Right ventricle myocardium superior (tissue), 1 donor: ENCODE results near the gene DDAH1. TPM values are rescaled to one million over a fixed set of nuclear protein-coding genes. Genes with fewer than 3 reads are reported as not detected.
"Not testable (repeated sequence)": the region's sequence is repeated elsewhere in the genome, so short reads cannot be mapped to it uniquely, and the experiment has no call there.

Source experiments
- ATAC-seq: fragments of 200-7000 bp; cut with Tn5 transposase; one replicate; pipeline ENCODE4 v1.9.1; 2020; ENCODE audit warnings: mild to moderate bottlenecking; ENCODE audit not compliant: poor library complexity
- DNase-seq: peaks from one replicate; pipeline ENCODE4 v3.0.0-alpha.2; 2020
- intact Hi-C: fragments of 100-400 bp; cut with DNase I; formaldehyde crosslinking; loops from one replicate; pipeline ENCODE4 v1.11.2; 2022
- total RNA-seq: library from RNA; stranded (reverse); fragmentation: NEBNext Ultra II Directional; extraction: Animal tissue kit (Norgen Biotek cat#: 25700); gene quantifications from one replicate; pipeline ENCODE4 v1.2.1, GENCODE V29; 2021
- donor health status: DM: no; HTN: yes; CAD: no; lungs with severe emphysema.

DDAH1 gene
- total RNA-seq, 1 donor from 2014 or later, result 3.5 TPM

DNA sequence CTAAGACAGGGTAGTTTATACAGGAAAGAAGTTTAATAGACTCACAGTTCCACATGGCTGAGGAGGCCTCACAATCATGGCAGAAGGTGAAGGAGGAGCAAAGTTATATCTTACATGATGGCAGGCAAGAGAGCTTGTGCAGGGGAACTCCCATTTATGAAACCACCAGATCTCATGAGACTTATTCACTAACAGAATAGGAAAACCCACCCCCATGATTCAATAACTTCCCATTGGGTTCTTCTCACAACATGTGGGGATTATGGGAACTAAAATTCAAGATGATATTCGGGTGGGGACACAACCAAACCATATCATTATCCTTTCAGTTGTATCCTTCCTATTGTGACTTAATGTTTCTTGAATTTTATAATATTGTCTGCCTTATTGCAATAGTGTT is 13.4 kb upstream of the DDAH1 start:
- ATAC-seq (no peak), DNase-seq (no peak)
- intact Hi-C loops, result no loop called here

DNA sequence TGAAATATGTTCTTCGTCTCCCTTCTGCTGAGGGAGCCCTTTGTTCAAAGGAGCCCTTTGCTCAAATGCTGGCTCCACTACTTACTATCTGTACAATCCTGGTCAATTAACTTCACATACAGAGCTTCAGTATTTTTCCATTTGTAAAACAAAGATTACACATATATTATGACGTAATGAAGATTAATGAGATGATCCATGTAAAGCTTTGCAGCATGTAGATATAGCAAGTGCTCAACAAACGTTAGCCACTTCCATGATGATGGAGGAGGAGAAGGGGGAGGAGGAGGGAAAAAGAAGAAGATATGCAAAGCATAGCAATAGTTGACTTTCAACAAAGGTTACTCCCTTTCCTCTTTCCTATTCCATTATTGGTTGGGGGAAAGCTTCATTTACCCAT is 10.1 kb upstream of the DDAH1 start:
- intact Hi-C loops, result no loop called here
- DNase-seq (no peak), ATAC-seq (no peak)

DNA sequence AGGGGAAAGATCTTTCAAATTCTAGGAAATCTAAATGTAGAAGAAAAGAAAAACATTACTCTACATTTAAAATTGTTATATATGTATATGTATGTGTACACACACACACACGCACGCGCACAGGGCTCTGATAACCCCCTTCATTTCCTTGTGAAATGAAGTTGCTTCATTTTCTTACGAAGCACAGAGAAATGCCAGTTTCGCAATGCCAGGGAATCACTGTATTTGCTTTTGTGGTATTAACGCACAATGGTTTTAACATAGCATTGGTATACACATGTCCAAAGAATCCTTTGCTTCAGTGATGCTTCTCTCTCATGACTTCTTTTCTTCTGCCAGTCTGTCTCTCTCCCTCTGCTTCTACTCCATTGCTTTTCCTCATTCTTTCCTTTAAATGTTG is 8.4 kb upstream of the DDAH1 start:
- DNase-seq, result no peak
- ATAC-seq, result no peak
- intact Hi-C loops, result no loop called here

DNA sequence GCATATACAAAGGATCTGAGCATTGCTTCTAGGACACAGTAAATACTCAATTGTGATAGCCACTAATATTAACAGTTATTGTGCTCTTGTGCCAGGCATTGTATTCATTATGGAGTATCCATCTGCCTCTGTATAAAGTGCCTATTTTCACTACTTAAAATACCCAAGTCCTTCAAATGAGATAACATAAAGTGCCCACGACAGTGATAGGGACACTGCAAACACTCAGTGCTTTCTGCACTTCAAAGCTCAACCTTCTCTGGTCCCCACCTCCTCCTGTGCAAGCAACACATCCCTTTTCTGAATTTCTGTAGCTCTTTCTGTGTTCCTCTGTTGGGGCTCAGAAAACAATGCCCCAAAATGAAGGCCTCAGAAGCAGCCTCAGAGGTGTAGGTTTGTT is 6.6 kb upstream of the DDAH1 start:
- intact Hi-C loops, result no loop called here
- DNase-seq (no peak), ATAC-seq (peak; percentile 79)

DNA sequence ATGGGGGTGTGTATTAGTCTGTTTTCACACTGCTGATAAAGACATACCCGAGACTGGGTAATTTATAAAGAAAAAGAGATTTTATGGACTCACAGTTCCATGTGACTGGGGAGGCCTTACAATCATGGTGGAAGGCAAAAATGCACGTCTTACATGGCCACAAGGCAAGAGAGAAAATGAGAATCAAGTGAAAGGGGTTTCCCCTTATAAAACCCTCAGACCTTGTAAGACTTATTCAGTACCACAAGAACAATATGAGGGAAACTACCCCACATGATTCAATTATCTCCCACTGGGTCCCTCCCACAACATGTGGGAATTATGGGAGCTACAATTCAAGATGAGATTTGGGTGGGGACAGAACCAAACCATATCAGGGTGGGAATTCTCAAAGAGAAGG is 5.2 kb upstream of the DDAH1 start:
- ATAC-seq, intact Hi-C loops, DNase-seq: not testable (repeated sequence)

DNA sequence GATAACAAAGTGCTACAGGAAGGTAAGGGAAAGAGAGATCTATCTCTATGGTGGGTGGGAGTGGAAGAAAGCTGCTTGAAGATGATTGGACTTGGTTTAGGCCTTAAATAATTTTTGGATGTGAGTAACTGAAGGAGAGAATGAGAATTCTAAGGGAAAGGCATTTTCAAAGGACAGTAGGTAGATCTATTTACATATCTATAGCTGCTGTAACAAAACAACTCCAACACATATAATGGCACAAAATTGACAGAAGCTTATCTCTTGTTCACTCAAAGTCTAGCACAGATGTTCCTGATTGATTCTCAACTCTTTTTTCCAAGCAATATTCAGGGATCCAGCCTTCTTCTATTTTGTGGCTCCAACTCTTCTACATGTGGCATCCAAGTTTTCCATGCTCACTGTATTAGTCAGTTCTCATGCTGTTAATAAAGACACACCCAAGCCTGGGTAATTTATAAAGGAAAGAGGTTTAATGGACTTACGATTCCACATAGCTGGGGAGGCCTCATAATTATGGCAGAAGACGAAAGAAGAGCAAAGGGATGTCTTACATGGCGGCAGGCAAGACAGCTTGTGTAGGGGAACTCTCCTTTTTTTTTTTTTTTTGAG is 3.1 kb upstream of the DDAH1 start:
- no peak for DNase-seq
- ATAC-seq, result no peak
- intact Hi-C loops, result no loop called here

DNA sequence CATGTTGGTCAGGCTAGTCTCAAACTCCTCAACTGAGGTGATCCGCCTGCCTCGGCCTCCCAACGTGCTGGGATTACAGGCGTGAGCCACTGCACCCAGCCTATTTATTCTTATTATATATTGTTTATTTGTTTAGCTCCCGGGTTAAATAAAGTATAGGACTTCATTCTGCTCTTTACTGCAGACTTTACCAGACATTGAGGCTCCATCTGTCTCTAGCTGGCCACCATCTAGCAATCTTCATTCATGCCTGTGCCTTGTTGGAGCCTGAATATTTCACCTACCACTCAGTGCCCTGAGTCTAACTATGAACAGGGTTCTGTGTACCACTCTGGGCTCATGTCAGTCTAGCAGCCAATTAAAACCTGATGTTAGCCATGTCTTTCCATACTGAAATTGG is 2.1 kb upstream of the DDAH1 start:
- intact Hi-C loops, result no loop called here
- ATAC-seq, result no peak
- DNase-seq, result no peak

DNA sequence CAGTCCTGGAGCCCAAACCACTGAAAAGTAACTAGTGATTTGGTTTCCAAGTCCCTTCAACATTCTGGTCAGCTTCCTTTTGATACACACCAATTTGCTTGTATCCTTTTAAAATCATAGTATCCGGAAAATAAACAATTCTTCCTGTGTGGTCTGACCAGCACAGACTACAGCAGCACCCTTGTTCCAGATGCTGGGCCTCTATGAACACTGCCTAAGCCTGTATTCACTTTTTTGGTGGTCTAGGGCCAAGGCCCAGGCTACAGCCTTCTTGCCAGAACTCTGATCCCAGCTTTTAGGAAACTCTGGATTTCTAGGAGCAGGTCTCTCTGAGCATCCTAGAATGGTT is 801 bp upstream of the DDAH1 start:
- intact Hi-C loops, result no loop called here
- ATAC-seq (no peak), DNase-seq (no peak)

DNA sequence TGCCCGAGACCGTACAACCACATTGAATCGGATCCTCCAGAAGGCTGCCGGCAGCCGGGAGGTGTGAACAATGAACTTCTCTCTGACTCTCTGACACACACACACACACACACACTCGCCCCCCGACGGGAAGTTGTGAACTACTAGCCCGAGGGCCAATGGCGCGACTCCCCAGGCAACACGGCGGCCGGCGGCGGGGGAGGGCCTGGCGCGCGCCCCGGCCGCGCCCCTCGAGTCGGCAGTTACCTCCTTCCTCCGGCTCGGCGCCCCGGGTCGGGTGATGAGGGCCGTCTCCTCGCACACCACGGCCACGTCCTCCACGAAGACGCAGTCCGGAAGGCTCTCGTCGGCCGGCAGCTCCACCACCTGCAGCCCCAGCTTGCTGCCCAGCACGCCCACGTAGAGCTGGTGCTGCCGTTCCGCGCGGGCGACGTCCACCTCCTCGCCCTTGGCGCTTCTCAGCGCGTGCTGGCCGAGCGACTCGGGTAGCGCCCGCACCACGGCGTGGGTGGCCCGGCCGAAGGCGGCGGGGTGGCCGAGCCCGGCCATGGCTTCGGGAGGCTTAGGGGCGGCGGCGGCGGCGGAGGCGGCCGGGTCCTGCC is 361 bp downstream of the DDAH1 start:
- intact Hi-C loops, result loop anchor here (5.0 kb wide), 1 partner anchor 38 kb away; no protein-coding TSS in a partner anchor
- peak; percentile 84 for ATAC-seq
- peak; percentile 71 for DNase-seq

DNA sequence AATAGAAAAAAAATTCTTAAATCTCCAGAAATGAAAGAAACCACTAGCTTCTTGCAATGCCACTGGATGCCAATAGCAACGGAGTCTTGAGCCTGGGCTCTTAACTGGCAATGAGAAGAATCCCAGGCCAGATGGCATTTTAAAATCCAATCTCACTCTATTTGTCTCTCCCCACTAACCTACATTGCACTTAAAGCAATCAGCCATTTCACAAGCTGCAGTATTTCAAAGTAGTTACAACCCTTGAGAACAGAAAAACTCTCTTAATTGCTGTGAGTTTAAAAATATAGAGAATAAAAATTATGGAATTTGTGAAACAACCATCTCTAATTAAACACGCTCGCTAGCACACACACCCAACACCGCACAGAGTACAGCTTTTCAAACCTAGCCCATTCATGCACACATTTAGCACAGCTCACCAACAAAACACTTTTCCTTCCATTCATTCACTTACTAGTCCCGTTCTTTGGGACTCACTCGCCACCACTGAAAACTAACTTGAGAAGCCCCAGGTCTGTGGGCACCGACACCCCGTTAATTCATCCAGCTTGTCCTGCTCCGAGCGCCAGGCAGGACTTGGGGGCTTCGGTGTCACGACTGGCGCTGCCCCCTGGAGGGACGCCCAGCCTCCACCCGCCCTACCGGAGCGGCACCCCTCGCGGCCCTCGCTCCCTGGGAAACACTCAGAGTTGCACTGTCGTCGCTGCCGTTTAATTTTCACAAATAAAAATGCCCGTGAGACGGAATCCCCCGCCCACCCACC is 1.0 kb downstream of the DDAH1 start:
- intact Hi-C loops, result loop anchor here (5.0 kb wide), 1 partner anchor 38 kb away; no protein-coding TSS in a partner anchor
- ATAC-seq (peak; percentile 7), DNase-seq (no peak)

DNA sequence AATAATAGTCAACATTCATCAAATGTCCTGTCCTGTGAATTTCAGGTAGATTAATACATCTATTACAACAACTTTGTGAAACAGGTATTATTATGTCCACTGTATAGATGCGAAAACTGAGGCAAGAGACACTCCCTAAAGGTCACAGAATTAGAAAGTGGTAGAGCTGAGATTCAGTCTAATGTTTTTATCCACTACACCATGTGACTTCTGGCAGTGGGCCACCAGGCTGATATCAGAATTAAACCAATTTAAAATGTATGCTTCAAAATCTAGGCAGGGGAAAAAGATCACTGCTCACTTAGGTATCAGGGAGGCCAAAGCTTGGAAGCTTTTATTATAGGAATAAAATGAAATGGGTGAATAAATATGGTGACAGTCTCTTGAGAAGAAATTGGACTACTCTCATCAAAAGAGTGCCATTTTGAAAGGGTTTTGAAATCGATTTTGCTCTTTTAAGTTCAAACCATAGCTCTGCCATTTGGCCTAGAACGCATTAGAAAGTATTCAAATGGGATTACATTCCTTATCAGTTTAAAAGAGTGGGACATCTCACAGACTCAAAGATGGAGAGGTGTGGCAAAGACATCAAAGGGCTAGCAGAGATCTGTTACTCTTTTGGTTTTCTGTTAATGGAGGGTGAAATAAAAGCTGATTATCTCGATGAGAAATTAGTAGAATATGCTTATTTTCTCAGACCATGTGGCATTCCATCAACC is 1.9 kb downstream of the DDAH1 start:
- DNase-seq (no peak), ATAC-seq (no peak)
- intact Hi-C loops, result loop anchor here (5.0 kb wide), 1 partner anchor 39 kb away; no protein-coding TSS in a partner anchor

DNA sequence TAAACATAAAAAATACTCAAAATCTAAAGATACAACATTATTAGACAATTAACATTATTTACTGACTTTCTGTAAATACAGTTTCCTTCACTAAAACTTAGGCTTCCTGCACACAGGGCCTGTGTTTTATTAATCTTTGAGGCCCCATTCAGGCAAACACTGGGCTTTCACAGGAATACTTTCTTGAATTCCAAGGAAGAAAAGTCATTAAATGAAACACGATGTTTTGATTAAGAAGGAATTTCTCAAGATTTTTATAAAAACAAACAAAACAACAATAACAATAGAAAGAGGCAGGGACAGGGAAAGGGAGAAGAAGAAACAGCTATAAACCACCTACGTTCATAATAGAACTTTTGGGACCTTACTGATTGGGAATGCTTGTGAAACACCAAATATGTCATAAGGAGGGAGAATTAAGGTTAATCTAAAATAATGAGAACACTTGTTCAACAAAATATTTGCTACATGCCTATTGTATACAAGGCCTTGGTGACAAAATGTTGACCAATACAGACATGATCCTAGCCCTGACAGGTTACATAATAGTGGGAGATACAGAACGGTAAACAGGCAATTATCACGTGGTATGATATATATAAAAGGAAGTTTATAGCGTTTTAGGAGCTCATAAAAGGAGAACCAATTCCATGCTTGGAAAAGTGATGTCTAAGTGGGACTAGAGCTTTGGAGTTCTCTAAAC is 3.6 kb downstream of the DDAH1 start:
- no peak for DNase-seq
- ATAC-seq, result no peak
- intact Hi-C loops, result loop anchor here (5.0 kb wide), 1 partner anchor 41 kb away; no protein-coding TSS in a partner anchor

DNA sequence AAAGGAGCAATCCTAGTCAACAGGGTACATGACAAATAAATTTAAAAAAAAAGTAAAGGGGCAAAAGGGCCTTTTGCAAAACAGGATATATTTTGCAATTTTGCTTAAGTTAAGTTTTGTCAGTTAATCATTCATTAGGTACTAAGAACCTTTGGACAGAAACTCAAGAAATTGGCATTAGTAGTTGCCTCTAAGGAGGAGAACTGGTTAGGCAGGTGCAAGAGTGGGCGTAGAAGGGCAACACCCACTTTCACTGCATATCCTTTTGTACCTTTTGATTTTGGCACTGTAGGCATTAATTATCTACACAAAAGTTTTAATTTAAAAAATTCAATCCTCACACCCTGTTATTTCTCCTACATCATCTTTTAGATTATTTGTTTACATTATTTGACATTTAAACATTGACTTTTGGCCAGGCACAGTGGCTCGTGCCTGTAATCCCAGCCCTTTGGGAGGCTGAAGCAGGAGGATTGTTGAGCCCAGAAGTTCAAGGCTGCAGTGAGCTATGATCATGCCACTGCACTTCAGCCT is 4.3 kb downstream of the DDAH1 start:
- DNase-seq, result no peak
- no peak for ATAC-seq
- intact Hi-C loops, result loop anchor here (5.0 kb wide), 1 partner anchor 42 kb away; no protein-coding TSS in a partner anchor

DNA sequence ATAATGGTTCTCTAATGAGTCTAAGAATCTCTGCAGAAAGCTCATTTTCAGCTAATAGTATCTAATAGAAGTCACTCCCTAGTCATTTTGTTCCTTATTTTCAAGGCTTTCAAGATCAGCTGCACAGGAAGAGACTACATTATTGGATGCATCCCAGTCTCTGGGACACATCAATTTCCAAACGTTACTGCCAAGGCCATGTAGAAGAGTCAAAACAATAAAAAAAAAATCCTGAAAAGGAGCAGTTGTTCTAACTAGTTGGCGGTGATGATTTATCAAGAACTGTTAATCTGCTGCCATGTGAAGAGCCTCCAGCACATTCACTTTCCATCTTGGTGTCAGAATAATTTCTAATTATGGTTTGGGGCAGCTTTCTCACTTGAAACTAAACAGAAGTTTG is 5.7 kb downstream of the DDAH1 start:
- intact Hi-C loops, result no loop called here
- ATAC-seq, result no peak
- DNase-seq, result no peak

DNA sequence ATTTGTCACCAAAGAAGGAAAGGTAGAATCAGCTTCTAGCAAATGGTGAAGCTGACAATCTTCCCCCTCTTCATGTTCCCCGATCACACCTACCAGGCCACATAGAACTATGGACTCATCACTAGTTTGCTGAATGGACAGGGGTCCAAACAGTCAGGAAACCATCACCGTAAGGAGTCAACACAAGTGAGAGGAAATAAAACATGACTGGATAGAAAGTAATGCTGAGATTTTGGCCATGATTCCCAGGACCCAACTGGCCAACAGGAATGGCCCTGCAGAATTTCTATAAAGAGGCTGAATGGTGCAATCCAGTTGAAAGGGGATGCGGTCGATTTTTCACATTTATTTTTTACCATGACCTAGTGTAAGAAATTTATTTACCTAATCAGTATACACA is 10.7 kb downstream of the DDAH1 start:
- DNase-seq (no peak), ATAC-seq (no peak)
- intact Hi-C loops, result no loop called here

DNA sequence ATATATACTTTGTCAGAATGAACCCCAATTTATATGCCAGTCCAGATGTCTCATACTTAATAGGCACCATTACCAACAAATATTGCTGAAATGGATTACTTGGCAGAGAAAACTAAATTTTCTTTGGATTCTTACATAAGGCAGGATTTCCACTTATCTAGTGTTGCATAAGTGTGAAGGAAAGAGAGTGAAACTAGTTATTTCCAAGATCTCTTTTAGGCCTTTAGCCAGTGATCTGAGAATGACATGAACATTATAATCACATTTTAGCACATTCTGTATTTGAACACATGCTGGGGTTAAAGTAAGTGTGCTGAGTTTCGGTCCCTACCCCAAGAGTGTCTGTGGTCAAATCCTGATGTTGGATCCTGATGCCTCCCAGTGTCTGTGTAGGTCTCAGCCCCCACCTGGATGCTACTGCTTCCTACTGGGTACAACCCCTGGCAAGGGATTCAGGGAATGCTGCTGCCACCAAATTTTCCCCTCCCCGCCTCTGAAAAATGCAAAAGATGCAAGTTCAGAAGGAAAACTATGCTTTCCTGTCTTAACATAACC is 11.2 kb downstream of the DDAH1 start:
- intact Hi-C loops, result no loop called here
- ATAC-seq (peak; percentile 85), DNase-seq (no peak)

DNA sequence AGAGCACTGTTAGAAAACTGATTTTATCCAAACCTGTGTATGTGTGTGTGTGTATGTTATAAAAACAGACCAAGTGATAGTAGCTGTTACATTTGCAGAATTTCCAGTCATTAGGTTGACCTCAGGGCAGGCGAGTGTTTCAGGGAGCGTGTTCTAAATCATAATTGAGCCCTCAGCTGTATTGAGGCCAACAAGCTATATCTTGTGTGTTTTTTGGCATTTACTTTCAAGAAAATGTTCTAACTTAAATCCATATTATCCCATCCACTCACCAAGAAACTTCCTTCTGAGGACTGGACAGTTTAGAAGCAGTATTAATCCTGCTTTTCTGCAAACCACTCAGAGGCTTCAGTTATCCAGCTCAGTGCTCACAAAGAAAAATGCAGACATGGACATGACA is 12.0 kb downstream of the DDAH1 start:
- intact Hi-C loops, result no loop called here
- ATAC-seq, result no peak

DNA sequence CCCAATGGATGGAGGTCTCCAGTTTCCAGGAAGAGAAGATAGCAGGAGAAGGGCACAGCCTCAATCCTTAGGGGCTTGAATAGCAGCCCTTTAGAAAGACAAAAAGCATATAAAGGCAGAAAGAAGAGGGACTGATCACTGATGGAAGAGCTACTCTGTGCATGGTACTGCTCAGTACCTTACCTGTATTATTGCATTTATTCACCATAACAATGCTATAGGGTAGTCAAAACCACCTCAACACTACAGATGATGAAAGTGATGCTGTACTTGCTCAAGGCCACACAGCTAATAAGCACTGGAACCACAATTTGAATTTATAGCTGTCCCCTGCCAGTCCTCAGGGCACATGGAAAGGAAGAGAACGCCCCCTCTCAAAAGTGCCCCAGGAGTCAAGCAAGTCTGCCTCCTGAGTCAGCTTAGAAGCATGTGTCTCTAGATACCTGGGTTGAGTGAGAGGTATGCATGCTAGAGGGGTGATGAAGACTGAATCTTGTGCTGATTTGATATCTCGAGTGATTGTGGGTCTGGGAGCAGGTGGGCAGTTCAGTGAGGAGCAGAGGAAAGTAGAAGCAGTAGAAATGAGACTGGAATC is 13.6 kb downstream of the DDAH1 start:
- intact Hi-C loops, result no loop called here
- DNase-seq (no peak), ATAC-seq (no peak)

More for the DNA sequence above, 12.0 kb downstream of the DDAH1 start:
- DNase-seq, result no peak
